IPS-18c (cell line): ENCODE results near the gene ZBTB17.

ENCODE experiments used
- H3K4me3 ChIP-seq: 2 replicates; pipeline ENCODE4 v1.7.0; 2013; ENCODE audit warnings: low read depth, mild to moderate bottlenecking, low read length, moderate library complexity; ENCODE audit not compliant: insufficient read depth
- H3K9me3 ChIP-seq: one replicate; pipeline ENCODE4 v1.6.1; 2013; ENCODE audit warnings: mild to moderate bottlenecking, low read length, moderate library complexity; ENCODE audit not compliant: control insufficient read depth, insufficient read depth

Gene ZBTB17

GRCh38 chr1:15970911-15971310, 5.0 kb downstream of the ZBTB17 start:
- Histone ChIP-seq H3K9me3 (peaks cover 8% of the 10 kb centered on the region), H3K4me3 (no peak overlapping the region)

DNA sequence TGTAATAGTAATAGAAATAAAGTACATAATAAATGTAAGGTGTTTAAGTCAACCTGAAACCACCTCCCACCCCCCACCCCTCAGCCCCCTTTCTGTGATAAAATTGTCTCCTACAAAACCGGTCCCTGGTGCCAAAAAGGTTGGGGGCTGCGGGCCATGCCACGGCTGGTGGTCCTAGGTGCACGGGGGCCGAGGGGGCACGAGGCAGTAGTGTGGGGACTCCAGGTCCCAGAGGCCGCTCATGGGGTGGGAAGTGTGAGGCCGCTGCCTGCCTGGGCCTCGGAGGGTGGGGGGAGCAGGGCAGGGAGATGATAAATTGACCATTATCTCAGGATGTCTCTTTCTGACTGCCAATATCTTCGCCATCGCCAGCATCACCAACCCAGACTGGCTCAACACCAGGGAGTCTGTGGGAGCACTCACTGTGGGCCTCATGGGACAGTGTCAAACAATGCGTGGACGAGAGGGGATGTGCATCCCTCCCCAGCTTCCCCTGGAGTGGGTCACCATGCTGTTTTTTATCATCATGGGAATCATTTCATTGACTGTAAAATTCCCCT, 6.5 kb downstream of the ZBTB17 start:
- Histone ChIP-seq H3K9me3 (peaks cover 8% of the 10 kb centered on the region), H3K4me3 (no peak overlapping the region)

DNA sequence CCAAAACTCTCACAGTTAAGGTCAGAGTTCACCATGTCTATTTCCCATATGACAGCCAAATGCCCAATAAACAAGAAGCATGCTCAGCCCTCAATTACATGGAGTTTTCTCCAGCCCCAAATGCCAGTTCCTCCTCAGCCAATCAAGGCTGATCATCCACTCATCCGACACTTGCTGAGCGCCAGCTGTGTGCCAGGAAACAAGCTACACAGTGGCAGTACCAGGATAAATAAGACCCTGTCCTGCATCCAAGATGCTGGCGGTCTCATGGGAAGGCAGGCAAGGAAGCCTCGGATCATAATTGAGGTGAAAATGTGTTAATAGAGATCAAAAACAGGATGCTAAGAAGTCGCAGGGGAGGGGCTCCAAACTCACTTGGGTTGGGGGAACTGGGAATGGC, 7.7 kb downstream of the ZBTB17 start:
- no peak overlapping the region for H3K4me3 ChIP-seq
- peaks cover 8% of the 10 kb centered on the region for H3K9me3 ChIP-seq

GRCh38 chr1:15966956-15967344, 9.0 kb downstream of the ZBTB17 start:
- H3K4me3 ChIP-seq = no peak overlapping the region

DNA sequence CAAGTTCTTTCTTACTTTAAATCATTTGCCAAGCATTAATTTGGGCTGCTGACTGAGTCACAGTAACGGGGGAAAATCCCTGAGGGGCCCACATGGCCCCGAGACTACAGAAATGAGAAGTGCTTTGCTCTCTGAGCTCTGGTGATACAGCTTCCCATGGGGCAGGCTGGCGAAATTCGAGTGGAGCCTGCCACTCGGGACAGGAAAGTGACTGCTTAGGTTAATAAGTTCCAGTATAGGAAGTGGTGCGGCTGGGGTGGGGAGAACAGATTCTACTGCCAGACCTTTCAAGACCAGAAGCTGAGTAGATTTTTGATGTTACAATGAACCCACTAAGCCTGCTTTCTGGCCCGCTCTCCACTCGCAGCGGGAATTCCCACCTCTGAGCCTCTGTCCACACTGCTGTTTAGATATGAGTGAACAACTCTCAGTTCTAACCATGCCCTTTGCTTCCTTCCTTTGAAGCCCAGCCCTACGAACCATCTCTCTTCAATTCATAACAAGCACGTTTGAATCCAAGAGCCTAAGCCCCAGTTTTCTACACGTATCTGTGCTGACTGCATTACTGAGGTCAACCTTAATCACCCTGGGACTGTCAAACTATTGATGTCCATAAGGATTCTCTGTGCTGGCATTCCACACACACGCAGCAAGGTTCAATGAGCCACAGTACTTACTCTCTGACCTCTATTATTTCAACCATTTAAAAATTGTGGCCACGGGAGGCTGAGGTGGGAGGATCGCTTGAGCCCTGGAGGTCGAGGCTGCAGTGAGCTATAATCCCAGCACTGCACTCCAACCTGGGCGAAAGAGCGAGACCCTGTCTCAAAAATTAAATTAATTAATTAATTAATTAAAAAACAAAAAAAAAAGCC, 9.6 kb downstream of the ZBTB17 start:
- H3K4me3 ChIP-seq = no peak overlapping the region
- peaks cover 8% of the 10 kb centered on the region for H3K9me3 ChIP-seq

More at GRCh38 chr1:15966956-15967344, 9.0 kb downstream of the ZBTB17 start:
- H3K9me3 ChIP-seq = peaks cover 8% of the 10 kb centered on the region

DNA sequence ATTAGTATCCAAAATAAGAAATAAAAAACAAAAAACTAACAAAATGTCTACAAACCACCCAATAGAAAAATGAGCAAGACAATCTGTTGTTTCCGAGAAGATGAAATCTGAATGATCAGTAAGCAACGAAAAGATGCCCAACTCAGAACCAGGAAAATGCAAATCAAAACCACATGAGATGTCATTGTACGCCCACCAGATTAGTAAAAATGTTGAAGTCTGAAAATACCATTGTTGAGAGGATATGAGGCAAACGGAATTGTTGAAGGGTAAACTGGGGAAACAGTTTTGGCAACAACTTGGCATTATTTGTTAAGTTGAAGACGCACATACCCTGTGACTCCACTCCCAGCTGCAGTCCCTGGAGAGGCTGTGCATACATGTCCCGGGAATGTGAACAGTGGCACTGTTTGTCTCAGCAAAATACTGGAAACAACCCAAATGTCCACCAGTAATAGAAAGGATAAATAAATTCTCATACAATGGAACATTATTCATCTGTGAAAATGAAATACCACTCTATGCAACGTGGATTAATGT, 10.6 kb downstream of the ZBTB17 start:
- Histone ChIP-seq H3K4me3 (no peak overlapping the region), H3K9me3 (peaks cover 8% of the 10 kb centered on the region)

DNA sequence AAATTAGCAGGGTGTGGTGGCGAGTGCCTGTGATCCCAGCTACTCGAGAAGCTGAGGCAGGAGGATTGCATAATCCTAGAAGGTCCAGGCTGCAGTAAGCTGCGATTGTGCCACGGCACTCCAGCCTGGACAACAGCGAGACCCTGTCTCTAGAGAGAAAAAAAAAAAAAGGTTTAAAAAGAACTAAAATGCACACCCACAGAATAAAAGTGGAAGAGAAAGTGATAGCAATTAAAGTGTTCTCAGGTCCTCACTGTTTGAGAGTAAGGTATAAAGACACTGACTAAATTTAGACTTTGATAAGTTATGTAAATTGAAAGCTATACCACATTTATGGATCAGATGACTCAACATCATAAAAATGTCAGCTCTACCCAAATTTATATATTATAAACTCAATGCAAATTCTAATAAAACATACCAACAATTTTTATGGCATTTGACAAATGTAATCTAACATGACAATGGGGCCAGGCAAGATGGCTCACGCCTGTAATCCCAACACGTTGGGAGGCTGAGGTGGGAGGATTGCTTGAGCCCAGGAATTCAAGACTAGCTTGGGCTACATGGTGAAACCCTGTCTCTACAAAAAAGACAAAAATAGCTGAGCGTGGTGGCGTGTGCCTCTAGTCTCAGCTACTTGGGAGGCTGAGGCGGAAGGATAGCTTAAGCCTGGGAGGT, 11.8 kb downstream of the ZBTB17 start:
- peaks cover 2% of the 10 kb centered on the region for H3K9me3 ChIP-seq
- no peak overlapping the region for H3K4me3 ChIP-seq

- peaks cover 2% of the 10 kb centered on the region for H3K9me3 ChIP-seq
- H3K4me3 ChIP-seq = no peak overlapping the region
Measured at GRCh38 chr1:15963363-15963967, 12.4 kb downstream of the ZBTB17 start.

GRCh38 chr1:15962671-15963362, 13.1 kb downstream of the ZBTB17 start:
- Histone ChIP-seq H3K9me3 (no peaks in the 10 kb centered on the region), H3K4me3 (no peak overlapping the region)

DNA sequence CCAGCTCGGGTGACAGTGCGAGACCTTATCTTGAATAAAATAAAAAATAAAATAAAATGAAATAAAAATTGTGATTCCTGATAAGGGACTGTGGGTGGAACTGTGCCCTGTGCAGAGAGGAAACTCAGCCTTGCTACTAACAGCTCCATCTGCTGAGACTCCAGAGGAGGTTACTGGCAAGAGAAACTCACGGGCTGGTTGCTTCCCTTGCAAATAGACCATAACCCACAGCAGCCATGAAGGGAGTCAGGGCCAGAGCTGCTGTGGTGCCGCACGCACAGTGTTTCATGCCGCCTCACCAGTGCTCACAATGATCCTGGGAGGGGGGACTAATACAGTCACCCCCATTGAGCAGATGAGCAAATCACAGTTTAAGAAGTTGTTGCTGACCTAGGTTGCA, 13.7 kb downstream of the ZBTB17 start:
- Histone ChIP-seq H3K4me3 (no peak overlapping the region), H3K9me3 (no peaks in the 10 kb centered on the region)

DNA sequence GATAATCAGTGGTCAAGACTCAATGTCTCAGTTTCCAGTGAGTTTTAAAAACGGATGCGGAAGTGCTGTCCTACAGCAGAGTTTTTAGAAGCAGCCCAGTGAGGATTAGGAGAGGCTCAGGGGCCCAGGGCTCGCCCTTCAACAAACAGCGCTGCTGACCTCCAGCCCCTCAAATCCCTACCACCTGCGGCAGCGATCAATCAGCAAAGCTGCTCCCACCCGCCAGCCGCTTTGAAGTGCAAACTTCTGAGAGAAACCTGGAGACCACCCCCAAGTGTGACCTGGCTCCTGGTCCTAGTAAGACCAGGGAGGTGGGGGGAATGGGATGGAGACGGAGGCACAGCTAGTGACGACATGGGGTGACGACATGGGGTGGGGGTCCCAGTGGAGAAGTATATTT, 14.4 kb downstream of the ZBTB17 start:
- no peaks in the 10 kb centered on the region for H3K9me3 ChIP-seq
- no peak overlapping the region for H3K4me3 ChIP-seq

DNA sequence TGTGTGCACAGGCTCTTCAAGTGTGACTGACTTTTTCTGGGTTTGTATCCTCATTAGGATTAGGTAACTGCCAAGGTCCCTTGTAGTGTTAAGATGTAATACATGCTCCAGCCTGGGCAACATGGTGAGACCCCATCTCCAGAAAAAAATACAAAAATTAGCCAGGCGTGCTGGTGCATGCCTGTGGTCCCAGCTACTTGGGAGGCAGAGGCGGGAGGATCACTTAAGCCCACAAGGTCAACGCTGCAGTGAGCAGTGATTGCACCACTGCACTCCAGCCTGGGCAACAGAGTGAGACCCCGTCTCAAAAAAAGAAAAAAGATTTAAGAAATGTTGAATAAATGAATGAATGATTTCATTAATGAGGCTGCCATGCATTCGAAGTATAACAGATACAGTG, 15.1 kb downstream of the ZBTB17 start:
- Histone ChIP-seq H3K9me3 (no peaks in the 10 kb centered on the region), H3K4me3 (no peak overlapping the region)

- Histone ChIP-seq H3K9me3 (no peaks in the 10 kb centered on the region), H3K4me3 (no peak overlapping the region)
Measured at GRCh38 chr1:15959827-15960446, 16.0 kb downstream of the ZBTB17 start.

- Histone ChIP-seq H3K9me3 (no peaks in the 10 kb centered on the region), H3K4me3 (no peak overlapping the region)
Measured at GRCh38 chr1:15959424-15959823, 16.5 kb downstream of the ZBTB17 start.

DNA sequence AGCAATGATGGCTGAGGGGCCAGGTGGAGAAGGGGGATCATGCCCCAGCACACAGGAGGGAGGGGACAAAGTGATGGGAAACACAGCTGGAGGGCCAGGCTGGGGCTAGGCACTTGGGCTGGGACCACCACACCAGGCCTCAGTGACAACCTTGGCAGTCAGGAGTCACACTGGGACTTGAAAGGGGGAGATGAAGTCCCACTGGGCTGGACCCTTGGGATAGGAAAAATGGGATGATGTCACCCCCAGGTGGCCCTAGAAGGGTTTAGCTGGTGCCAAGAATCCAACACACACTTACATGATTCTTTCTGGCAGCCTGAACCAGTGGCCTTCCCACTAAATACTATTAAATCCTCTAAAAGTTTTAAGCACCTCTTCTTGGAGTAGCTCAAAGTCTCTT, 17.1 kb downstream of the ZBTB17 start:
- no peaks in the 10 kb centered on the region for H3K9me3 ChIP-seq
- no peak overlapping the region for H3K4me3 ChIP-seq

GRCh38 chr1:15958111-15958510, 17.8 kb downstream of the ZBTB17 start:
- no peak overlapping the region for H3K4me3 ChIP-seq
- no peaks in the 10 kb centered on the region for H3K9me3 ChIP-seq
